ENCODE results near the gene BEND6. TPM values are rescaled to one million over a fixed set of nuclear protein-coding genes. Genes with fewer than 3 reads are reported as not detected.

BEND6 gene
- total RNA-seq, 1 experiment from 2014 or later, result 0.58 TPM

GRCh38 chr6:57064809-57065208 lies 109.9 kb downstream of the BEND6 start:
- ATAC-seq, result no peak
- Histone ChIP-seq H3K79me2 (ENCODE audit: low read length) (no peaks in the 10 kb centered on the region), H3K4me3 (ENCODE audit: low read length) (no peak overlapping the region), H3K27ac (ENCODE audit: low read length) (no peak overlapping the region), H3K9me2 (replicated peaks; ENCODE audit: low read length) (no peaks in the 10 kb centered on the region), H3K9me3 (ENCODE audit: low read length) (no peaks in the 10 kb centered on the region), H4K20me1 (ENCODE audit: low read length) (no peaks in the 10 kb centered on the region), H3K4me1 (ENCODE audit: insufficient read depth, low read length) (no peaks in the 10 kb centered on the region), H3K9ac (ENCODE audit: low read length) (no peak overlapping the region), H3F3A (ENCODE audit: low read length, unreplicated experiment) (no peaks in the 10 kb centered on the region), H3K4me2 (ENCODE audit: low read length) (no peak overlapping the region), H3K27me3 (ENCODE audit: low read length) (no peaks in the 10 kb centered on the region), H2AFZ (ENCODE audit: low read length) (no peak overlapping the region), H3K36me3 (ENCODE audit: low read depth, low read length) (peaks cover 9% of the 10 kb centered on the region)
- DNase-seq, result no peak
- TF ChIP-seq EZH2phosphoT487 (IDR thresholded peaks at IDR 0.05; ENCODE audit: borderline replicate concordance, low read length) (no peak), EZH2 (IDR thresholded peaks at IDR 0.05; ENCODE audit: low read length, unreplicated experiment) (no peak), CTCF (conservative IDR thresholded peaks at IDR 0.05; ENCODE audit: low read depth, low read length) (no peak)
- ChIA-PET POLR2A (ENCODE audit: unreplicated experiment) (no interaction called here), CTCF (no interaction called here)
- no TSS peak for BruUV-seq (replicated peaks)
- intact Hi-C loops (cut with micrococcal nuclease), result no loop called here

GRCh38 chr6:57068061-57068460 lies 113.2 kb downstream of the BEND6 start:
- ChIA-PET CTCF (no interaction called here), POLR2A (ENCODE audit: unreplicated experiment) (no interaction called here)
- ATAC-seq, result no peak
- H3K4me1 ChIP-seq (ENCODE audit: insufficient read depth, low read length), result no peaks in the 10 kb centered on the region
- DNase-seq, result no peak
- no peak overlapping the region for H3K4me3 ChIP-seq (ENCODE audit: low read length)
- H3K36me3 ChIP-seq (ENCODE audit: low read depth, low read length), result no peaks in the 10 kb centered on the region; the same call in 1 of the 2 replicates
- no peaks in the 10 kb centered on the region for H3F3A ChIP-seq (ENCODE audit: low read length, unreplicated experiment)
- no peaks in the 10 kb centered on the region for H3K27me3 ChIP-seq (ENCODE audit: low read length)
- BruUV-seq (replicated peaks), result no TSS peak
- H3K9me2 ChIP-seq (replicated peaks; ENCODE audit: low read length), result no peaks in the 10 kb centered on the region
- no peak overlapping the region for H3K9ac ChIP-seq (ENCODE audit: low read length)
- intact Hi-C loops (cut with micrococcal nuclease), result no loop called here
- no peak overlapping the region for H3K4me2 ChIP-seq (ENCODE audit: low read length)
- H4K20me1 ChIP-seq (ENCODE audit: low read length), result no peaks in the 10 kb centered on the region
- H3K9me3 ChIP-seq (ENCODE audit: low read length), result no peaks in the 10 kb centered on the region
- H3K27ac ChIP-seq (ENCODE audit: low read length), result no peak overlapping the region
- TF ChIP-seq EZH2 (IDR thresholded peaks at IDR 0.05; ENCODE audit: low read length, unreplicated experiment) (no peak), EZH2phosphoT487 (IDR thresholded peaks at IDR 0.05; ENCODE audit: borderline replicate concordance, low read length) (no peak), CTCF (conservative IDR thresholded peaks at IDR 0.05; ENCODE audit: low read depth, low read length) (no peak)
- no peaks in the 10 kb centered on the region for H3K79me2 ChIP-seq (ENCODE audit: low read length)
- no peak overlapping the region for H2AFZ ChIP-seq (ENCODE audit: low read length)

- Histone ChIP-seq H3K9me3 (ENCODE audit: low read length) (no peaks in the 10 kb centered on the region), H3K27ac (ENCODE audit: low read length) (no peak overlapping the region), H2AFZ (ENCODE audit: low read length) (no peak overlapping the region), H3K9me2 (replicated peaks; ENCODE audit: low read length) (no peaks in the 10 kb centered on the region), H3K27me3 (ENCODE audit: low read length) (no peaks in the 10 kb centered on the region), H3F3A (ENCODE audit: low read length, unreplicated experiment) (no peaks in the 10 kb centered on the region), H4K20me1 (ENCODE audit: low read length) (no peaks in the 10 kb centered on the region), H3K4me2 (ENCODE audit: low read length) (no peak overlapping the region), H3K79me2 (ENCODE audit: low read length) (no peaks in the 10 kb centered on the region), H3K36me3 (ENCODE audit: low read depth, low read length) (no peaks in the 10 kb centered on the region; the same call in 1 of the 2 replicates), H3K4me3 (ENCODE audit: low read length) (no peak overlapping the region), H3K9ac (ENCODE audit: low read length) (no peak overlapping the region), H3K4me1 (ENCODE audit: insufficient read depth, low read length) (no peaks in the 10 kb centered on the region)
- no peak for TF ChIP-seq CTCF (conservative IDR thresholded peaks at IDR 0.05; ENCODE audit: low read depth, low read length)
- TF ChIP-seq EZH2 (IDR thresholded peaks at IDR 0.05; ENCODE audit: low read length, unreplicated experiment), result no peak
- TF ChIP-seq EZH2phosphoT487 (IDR thresholded peaks at IDR 0.05; ENCODE audit: borderline replicate concordance, low read length), result no peak
- DNase-seq, result no peak
- ChIA-PET CTCF (no interaction called here), POLR2A (ENCODE audit: unreplicated experiment) (no interaction called here)
- no peak for ATAC-seq
- no TSS peak for BruUV-seq (replicated peaks)
- intact Hi-C loops (cut with micrococcal nuclease), result no loop called here
Observed at GRCh38 chr6:57069228-57069627, 114.3 kb downstream of the BEND6 start.
